Neural cell (in vitro differentiated cells): Measurements from ENCODE around the gene PID1.

Source experiments
- CTCF ChIP-seq: fragments of 450-650 bp; IDR thresholded peaks from 2 replicates; pipeline ENCODE4 v1.5.1; 2014; ENCODE audit warnings: antibody characterized with exemption, mild to moderate bottlenecking, moderate library complexity; ENCODE audit not compliant: poor library complexity, severe bottlenecking
- EP300 ChIP-seq: fragments of 450-650 bp; conservative IDR thresholded peaks from 2 replicates; pipeline ENCODE4 v1.6.1; 2014; ENCODE audit warnings: antibody characterized with exemption, mild to moderate bottlenecking, moderate library complexity; ENCODE audit not compliant: poor library complexity, severe bottlenecking
- EZH2 ChIP-seq: fragments of 200-600, 300-800 bp; shearing (Covaris generic), sonication (generic); IDR thresholded peaks from 2 replicates; pipeline ENCODE4 v1.6.1; 2014; ENCODE audit warnings: antibody characterized with exemption, low read length, borderline replicate concordance, mild to moderate bottlenecking; ENCODE audit not compliant: insufficient read depth, poor library complexity, severe bottlenecking
- MXI1 ChIP-seq: fragments of 450-650 bp; conservative IDR thresholded peaks from 2 replicates; pipeline ENCODE4 v1.6.1; 2014; ENCODE audit warnings: antibody characterized with exemption, mild to moderate bottlenecking; ENCODE audit not compliant: poor library complexity, severe bottlenecking
- POLR2AphosphoS5 ChIP-seq: IDR thresholded peaks from 2 replicates; pipeline ENCODE4 v1.6.1; 2012
- RAD21 ChIP-seq: fragments of 450-650 bp; conservative IDR thresholded peaks from 2 replicates; pipeline ENCODE4 v1.6.1; 2014; ENCODE audit warnings: antibody characterized with exemption, mild to moderate bottlenecking, moderate library complexity
- REST ChIP-seq: IDR thresholded peaks from 2 replicates; pipeline ENCODE4 v1.6.1; 2012; ENCODE audit warnings: borderline replicate concordance
- SMC3 ChIP-seq: fragments of 450-650 bp; conservative IDR thresholded peaks from 2 replicates; pipeline ENCODE4 v1.6.1; 2014; ENCODE audit warnings: antibody characterized with exemption, mild to moderate bottlenecking, moderate library complexity; ENCODE audit not compliant: poor library complexity
- TAF1 ChIP-seq: IDR thresholded peaks from 2 replicates; pipeline ENCODE4 v1.6.1; 2012; ENCODE audit warnings: low read depth

DNA sequence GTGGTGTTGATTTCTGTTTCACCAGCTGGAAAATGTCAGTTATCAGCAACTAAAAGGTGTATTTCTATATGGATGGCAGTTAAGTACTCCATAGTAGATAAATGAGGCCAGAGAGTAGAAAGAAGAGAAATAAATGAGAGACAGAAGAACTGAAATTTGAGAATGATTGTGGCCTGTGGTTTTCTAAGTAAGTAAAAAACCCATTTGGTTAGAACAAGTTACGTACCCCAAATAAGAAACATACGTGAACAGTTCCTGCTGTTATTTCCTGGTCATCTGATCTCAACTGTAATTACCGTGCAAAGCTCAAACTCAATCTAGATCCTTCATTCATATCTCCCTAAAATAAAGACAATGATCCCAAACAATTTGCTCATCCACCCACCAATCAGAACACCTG, 181.3 kb downstream of the PID1 start:
- TF ChIP-seq EZH2 (no peak), CTCF (no peak), TAF1 (no peak), EP300 (no peak), POLR2AphosphoS5 (no peak), RAD21 (no peak), REST (no peak), SMC3 (no peak), MXI1 (no peak)
